ENCODE data around the gene VPS8.

VPS8 gene

DNA sequence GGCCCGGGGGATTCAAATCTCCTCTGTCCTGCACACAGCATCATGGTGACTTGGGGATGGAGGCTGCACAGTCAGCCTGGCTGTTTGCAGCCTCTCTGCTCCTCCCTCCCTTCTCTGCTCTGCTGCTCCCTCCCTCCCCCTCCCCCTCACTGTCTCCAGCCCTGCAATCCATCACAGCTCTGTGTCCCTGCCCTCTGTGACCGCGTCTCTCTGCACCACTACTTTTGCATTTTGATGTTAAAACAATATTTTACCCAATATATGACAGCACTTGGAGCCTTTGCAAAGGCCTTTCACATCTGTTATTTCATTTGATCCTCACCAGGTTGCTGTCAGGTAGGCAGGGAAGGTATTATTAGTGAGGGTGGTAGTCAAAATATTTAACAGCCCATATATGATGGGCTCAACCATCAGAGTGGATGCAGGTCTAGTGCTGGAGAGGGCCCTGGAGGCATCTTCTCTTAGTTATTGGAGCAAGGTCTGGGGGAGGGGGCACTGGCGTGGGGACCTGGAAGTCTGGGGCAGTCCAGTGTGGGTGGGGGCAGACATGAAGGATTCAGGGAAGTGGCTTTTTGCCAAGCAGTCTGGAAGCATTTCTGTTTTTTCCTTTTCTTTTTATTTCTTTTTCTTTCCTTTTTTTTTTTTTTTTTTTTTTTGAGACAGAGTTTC lies 16.3 kb upstream of the VPS8 start:
- TF ChIP-seq CTCF (conservative IDR thresholded peaks at IDR 0.05; ENCODE audit: low read depth, low read length): no peak
- DNase-seq (ENCODE audit: low read depth): no peak
- no peak overlapping the region for H3K4me3 ChIP-seq (ENCODE audit: low read depth, low read length)

- TF ChIP-seq CTCF (conservative IDR thresholded peaks at IDR 0.05; ENCODE audit: low read depth, low read length): no peak
- DNase-seq (ENCODE audit: low read depth): no peak
- no peak overlapping the region for H3K4me3 ChIP-seq (ENCODE audit: low read depth, low read length)
Measured at GRCh38 chr3:184796551-184796950, 15.4 kb upstream of the VPS8 start.

DNA sequence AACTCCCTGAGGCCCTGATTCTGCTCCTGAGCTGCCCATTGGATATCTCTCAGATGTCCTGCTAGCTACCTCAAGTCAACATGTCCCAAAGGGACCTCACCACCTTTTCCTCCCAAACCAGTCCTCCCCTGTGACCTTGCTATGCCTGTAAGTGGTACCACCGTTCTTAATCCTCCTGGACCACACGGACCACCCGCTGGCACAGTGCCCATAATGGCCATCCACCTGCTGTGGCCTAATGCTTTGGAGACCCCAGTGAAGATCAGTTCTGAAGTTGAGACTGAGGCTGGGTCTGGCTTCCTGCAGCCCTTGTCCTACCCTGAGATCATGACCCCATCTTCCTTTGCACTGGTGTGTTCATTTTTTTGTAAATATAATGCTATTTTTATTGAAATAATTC lies 15.0 kb upstream of the VPS8 start:
- no peak for TF ChIP-seq CTCF (conservative IDR thresholded peaks at IDR 0.05; ENCODE audit: low read depth, low read length)
- no peak overlapping the region for H3K4me3 ChIP-seq (ENCODE audit: low read depth, low read length)
- DNase-seq (ENCODE audit: low read depth): no peak

GRCh38 chr3:184798120-184798519 lies 13.8 kb upstream of the VPS8 start:
- no peak for TF ChIP-seq CTCF (conservative IDR thresholded peaks at IDR 0.05; ENCODE audit: low read depth, low read length)
- DNase-seq (ENCODE audit: low read depth): no peak
- no peak overlapping the region for H3K4me3 ChIP-seq (ENCODE audit: low read depth, low read length)

GRCh38 chr3:184800349-184800930 lies 11.5 kb upstream of the VPS8 start:
- no peak overlapping the region for H3K4me3 ChIP-seq (ENCODE audit: low read depth, low read length)
- DNase-seq (ENCODE audit: low read depth): no peak
- no peak for TF ChIP-seq CTCF (conservative IDR thresholded peaks at IDR 0.05; ENCODE audit: low read depth, low read length)

GRCh38 chr3:184801241-184801785 lies 10.7 kb upstream of the VPS8 start:
- no peak for DNase-seq (ENCODE audit: low read depth)
- no peak for TF ChIP-seq CTCF (conservative IDR thresholded peaks at IDR 0.05; ENCODE audit: low read depth, low read length)
- no peak overlapping the region for H3K4me3 ChIP-seq (ENCODE audit: low read depth, low read length)

GRCh38 chr3:184802150-184802549 lies 9.8 kb upstream of the VPS8 start:
- no peak for TF ChIP-seq CTCF (conservative IDR thresholded peaks at IDR 0.05; ENCODE audit: low read depth, low read length)
- no peak overlapping the region for H3K4me3 ChIP-seq (ENCODE audit: low read depth, low read length)
- no peak for DNase-seq (ENCODE audit: low read depth)

Measured in choroid plexus epithelial cell (primary cell).